Head of caudate nucleus (tissue), 42 donors: ENCODE measurements around the gene IFNA4.
"Not testable (repeated sequence)": the region's sequence is repeated elsewhere in the genome, so short reads cannot be mapped to it uniquely, and the experiment has no call there.

Experiments used
- DNase-seq, 42 donors: peaks; one replicate each; pipeline versions ENCODE4 v3.0.0 to v3.0.0-alpha.2; 2020 to 2021; ENCODE audit warnings: mixed read lengths in 7 of 42
- intact Hi-C: fragments of 100-400 bp; cut with DNase I; formaldehyde crosslinking; loops from one replicate; pipeline ENCODE4 v1.15.0; 2022

Gene IFNA4

DNA sequence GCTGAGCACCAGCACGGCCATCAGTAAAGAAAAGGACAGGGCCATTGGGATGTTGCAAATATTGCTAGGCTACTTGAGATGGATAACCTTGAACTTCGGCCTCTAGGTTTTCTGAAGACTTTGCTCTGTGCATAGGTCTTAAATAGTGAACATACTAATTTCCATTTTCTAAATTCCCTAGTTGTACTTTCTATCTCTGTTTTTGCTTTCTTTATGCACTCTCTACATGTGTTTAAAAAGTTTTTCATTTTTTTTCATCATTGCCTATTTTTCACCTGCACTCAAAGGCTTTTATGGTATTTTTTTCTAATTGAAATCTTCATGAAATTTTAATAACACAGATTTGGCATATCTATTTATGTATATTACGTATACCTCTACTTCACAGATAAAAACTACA lies at the start of gene IFNA4:
IFNA4 (minus strand) TSS at position 101 of the 400 bp plus-strand sequence; CDS start at position 45, 56 bp downstream.
- DNase-seq, intact Hi-C loops: not testable (repeated sequence)

DNA sequence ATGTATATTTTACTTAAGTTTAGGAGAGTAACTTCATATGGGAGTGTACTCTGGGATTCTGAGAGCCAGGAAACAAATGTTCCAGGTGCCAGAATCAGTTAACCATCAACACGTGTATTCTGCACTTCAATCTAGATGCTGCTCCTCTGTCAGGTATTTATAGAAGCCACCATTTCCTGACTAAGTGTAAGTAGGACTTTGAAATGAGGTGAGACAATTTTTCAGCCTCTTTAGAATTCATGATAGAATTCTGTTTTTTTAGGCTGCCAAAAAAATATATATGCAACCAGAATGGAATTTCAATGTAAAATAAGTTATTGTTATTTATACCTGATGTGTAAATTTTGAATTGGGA lies 49.0 kb upstream of the IFNA4 start:
- DNase-seq, intact Hi-C loops: not testable (repeated sequence)

DNA sequence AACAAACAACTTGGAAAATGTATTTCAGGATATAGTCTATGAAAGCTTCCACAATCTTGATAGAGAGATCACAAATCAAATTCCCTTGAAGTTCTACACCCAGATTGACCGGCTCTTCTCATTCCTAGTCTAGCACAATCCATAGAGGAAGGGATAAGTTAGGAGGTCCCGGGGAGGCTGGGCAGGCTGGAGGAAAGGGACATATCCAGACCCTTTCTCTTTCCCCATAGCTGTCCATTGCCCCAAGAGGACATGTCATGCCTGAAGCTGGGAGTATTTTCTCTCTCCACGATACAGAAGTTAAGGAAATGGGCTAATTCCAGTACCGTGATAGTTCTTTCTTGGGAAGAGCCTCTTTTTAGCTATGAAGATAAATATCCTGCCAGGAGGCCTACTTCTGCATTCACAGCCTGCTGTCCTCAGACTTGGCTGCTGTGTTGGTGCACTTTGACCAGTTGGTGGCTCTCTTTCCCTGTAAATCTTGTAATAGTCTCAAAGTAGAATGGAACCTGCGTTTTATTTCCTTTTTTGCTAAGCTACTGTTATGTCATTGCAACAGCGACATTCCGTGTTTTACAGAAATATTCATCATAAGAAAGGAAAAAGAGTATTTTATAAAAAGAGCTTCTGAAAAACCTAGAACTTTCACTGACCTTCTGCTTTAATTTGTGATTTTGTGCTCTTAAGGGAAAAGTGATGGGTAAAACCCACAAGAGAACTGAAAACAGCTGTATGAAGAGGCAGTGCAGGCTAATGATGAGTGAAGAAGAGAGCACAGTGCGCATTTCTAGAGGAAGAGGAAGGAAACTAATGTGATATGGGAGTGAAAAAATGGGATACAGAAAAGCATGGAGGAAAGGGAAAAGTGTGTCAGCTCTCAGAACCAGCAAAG lies 48.3 kb upstream of the IFNA4 start:
- intact Hi-C loops: not testable (repeated sequence)
- DNase-seq: peak in 32 of 42 donors; percentile 7 to 65 (median 35)

DNA sequence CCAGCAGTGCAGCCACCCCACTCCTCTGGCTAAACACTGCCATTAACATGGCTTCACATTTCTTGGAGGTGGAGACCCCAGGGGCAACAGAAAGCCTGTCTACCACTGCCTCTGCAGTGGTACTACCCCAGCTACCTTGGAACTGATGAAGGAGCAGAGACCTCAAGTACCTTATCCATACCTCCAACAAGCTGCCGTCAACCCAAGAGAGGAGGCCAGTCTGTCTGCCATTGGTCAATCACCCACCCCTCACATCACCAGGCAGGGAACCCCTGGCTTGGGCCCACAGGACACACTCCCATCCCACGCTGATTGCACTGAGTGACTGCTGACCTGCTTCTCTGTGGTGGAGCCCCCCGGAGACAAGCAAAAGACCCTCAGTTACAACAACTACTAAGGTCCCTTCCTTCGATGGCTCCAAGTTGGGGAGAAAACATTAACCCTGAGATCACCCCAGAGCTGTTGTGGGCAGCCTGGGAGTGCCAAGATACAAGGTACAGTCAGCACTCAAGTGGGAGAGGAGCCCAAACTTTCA lies 46.8 kb upstream of the IFNA4 start:
- intact Hi-C loops: no loop called here
- DNase-seq: no peak

DNA sequence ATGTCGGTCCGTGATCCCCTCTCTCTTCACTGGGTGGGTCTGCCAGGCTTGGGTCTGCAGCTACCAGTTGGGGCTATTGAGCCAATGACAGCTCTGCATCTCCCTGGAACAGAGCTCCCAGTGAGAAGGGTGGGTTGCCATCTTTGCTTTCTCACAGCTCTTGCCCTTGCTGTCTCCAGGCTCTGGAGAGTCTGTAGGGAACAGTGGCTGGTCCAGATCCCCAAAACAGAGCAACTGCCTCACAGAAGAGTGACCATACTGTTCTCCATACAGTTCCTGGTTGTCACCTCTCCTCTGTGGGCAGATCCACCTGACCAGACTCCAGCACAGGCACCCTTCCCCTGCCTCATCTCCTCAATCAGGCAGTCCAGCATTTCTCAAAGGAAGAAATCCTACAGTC lies 45.9 kb upstream of the IFNA4 start:
- intact Hi-C loops: no loop called here
- no peak for DNase-seq

DNA sequence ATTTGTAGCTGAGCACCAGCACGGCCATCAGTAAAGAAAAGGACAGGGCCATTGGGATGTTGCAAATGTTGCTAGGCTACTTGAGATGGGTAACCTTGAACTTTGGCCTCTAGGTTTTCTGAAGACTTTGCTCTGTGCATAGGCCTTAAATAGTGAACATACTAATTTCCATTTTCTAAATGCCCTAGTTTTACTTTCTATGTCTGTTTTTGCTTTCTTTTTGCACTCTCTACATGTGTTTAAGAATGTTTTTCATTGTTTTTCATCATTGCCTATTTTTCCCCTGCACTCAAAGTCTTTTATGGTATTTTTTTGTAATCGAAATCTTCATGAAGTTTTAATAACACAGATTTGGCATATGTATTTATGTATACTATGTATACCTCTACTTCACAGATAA lies 40.7 kb upstream of the IFNA4 start, which contains the start of gene IFNA17:
IFNA17 (minus strand) TSS at position 101 of the 400 bp plus-strand sequence; CDS start at position 52, 49 bp downstream.
- intact Hi-C loops: no loop called here
- no peak for DNase-seq

DNA sequence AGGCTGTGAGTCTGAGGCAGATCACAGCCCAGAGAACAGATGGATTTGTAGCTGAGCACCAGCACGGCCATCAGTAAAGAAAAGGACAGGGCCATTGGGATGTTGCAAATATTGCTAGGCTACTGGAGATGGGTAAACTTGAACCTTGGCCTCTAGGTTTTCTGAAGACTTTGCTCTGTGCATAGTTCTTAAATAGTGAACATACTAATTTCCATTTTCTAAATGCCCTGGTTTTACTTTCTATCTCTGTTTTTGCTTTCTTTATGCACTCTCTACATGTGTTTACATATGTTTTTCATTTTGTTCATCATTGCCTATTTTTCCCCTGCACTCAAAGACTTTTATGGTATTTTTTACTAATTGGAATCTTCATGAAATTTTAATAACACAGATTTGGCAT lies 29.8 kb upstream of the IFNA4 start, which contains the start of gene IFNA16:
IFNA16 (minus strand) TSS at position 101 of the 400 bp plus-strand sequence; CDS start at position 95, 6 bp downstream.
- intact Hi-C loops, DNase-seq: not testable (repeated sequence)

DNA sequence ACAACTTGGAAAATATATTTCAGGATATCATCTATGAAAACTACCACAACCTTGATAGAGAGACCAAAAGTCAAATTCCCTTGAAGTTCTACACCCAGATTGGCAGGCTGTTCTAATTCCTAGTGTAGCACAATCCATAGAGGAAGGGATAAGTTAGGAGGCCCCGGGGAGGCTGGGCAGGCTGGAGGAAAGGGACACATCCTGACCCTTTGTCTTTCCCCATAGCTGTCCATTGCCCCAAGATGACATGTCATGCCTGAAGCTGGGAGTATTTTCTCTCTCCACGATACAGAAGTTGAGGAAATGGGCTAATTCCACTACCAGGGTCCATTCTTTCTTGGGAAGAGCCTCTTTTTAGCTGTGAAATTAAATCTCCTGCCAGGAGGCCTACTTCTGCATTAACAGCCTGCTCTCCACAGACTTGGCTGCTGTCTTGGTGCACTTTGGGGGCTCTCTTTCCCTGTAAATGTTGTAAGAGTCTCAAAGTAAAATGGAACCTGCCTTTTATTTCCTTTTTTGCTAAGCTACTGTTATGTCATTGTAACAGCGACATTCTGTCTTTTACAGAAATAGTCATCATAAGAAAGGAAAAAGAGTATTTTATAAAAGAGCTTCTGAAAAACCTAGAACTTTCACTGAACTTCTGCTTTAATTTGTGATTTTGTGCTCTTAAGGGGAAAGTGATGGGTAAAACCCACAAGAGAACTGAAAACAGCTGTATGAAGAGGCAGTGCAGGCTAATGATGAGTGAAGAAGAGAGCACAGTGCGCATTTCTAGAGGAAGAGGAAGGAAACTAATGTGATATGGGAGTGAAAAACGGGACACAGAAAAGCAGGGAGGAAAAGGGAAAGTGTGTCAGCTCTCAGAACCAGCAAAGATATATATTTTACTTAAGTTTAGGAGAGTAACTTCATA lies 26.3 kb upstream of the IFNA4 start:
- DNase-seq, intact Hi-C loops: not testable (repeated sequence)

DNA sequence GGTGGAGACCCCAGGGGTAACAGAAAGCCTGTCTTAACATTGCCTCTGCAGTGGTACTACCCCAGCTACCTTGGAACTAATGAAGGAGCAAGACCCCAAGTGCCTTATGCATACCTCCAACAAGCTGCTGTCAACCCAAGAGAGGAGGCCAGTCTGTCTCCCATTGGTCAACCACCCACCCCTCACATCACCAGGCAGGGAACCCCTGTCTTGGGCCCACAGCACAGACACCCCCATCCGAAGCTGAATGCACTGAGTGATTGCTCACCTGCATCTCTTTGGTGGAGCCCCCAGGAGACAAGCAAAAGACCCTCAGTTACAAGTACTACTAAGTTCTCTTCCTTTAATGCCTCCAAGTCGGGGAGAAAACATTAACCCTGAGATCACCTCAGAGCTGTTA lies 24.8 kb upstream of the IFNA4 start:
- intact Hi-C loops: not testable (repeated sequence)

DNA sequence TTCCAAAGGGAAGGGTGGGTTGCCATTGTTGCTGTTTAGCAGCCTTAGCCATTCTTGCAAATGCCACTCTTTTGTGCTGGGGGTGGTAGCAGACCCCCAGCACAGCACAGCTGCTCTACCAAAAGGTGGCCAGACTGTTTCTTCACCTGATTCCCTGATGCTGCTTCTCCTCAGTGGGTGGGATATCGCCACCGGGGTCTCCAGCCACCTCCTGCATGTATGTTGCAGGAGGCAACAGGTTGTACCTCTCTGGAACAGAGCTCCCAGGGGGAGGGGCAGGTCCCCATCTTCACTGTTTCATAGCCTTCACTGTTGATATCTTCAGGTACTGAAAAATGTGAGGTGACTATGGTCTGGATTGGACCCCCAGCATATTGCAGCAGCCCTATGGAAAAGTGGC lies 23.4 kb upstream of the IFNA4 start:
- DNase-seq: not testable (repeated sequence)

More for the DNA sequence above, 24.8 kb upstream of the IFNA4 start:
- not testable (repeated sequence) for DNase-seq

DNA sequence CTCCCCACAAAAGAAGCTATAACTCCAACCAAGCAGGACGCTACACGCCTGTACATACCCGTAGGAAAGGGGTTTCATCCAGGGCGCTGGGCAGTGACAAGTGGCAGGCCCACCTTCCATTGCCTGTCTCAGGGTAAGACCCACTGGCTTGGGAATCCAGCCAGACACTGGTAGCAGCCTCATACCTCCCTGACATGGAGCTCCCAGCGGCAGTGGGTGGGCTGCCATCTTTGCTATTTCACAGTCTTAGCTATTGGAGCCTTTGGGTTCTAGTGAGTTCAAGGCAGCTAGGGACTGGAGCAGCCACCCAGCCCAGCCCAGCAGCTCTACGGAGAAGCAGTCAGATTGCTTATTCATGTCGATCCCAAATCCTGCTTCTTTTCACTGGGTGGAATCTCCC lies 22.9 kb upstream of the IFNA4 start:
- DNase-seq: no peak
- intact Hi-C loops: no loop called here

More for the DNA sequence above, 23.4 kb upstream of the IFNA4 start:
- intact Hi-C loops: not testable (repeated sequence)

DNA sequence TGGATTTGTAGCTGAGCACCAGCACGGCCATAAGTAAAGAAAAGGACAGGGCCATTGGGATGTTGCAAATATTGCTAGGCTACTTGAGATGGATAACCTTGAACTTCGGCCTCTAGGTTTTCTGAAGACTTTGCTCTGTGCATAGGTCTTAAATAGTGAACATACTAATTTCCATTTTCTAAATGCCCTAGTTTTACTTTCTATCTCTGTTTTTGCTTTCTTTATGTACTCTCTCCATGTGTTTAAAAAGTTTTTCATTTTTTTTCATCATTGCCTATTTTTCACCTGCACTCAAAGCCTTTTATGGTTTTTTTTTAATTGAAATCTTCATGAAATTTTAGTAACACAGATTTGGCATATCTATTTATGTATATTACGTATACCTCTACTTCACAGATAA lies 19.7 kb upstream of the IFNA4 start, which contains the start of gene IFNA10:
IFNA10 (minus strand) TSS at position 101 of the 400 bp plus-strand sequence; CDS start at position 55, 46 bp downstream.
- DNase-seq: not testable (repeated sequence)

DNA sequence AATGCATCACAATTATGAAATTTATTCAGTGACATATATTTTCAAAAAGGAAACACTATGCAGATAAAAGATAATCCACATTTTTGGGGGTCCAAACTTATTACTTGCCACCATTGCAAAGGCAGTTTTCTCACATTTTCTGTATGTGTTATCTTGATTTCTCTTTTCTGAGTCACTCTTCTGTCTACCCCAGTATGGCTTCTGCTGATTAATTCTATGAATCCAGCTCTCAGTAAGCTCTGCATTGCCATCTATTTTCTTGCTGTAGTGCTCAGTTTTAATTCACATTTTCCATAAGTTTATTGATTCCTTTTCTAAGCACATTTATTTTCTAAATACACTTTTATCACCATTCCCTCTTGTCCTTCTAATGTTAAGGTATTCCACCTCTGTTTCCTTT lies 17.8 kb upstream of the IFNA4 start:
- intact Hi-C loops: no loop called here
- DNase-seq: no peak

More for the DNA sequence above, 19.7 kb upstream of the IFNA4 start, which contains the start of gene IFNA10:
- intact Hi-C loops: not testable (repeated sequence)

DNA sequence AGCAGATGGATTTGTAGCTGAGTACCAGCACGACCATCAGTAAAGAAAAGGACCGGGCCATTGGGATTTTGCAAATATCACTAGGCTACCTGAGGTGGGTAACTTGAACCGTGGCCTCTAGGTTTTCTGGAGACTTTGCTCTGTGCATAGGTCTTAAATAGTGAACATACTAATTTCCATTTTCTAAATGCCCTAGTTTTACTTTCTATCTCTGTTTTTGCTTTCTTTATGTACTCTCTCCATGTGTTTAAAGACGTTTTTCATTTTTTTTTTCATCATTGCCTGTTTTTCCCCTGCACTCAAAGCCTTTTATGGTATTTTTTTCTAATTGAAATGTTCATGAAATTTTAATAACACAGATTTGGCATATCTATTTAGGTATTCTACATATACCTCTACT lies 14.7 kb upstream of the IFNA4 start, which contains the start of gene IFNA7:
IFNA7 (minus strand) TSS at position 101 of the 400 bp plus-strand sequence; CDS start at position 61, 40 bp downstream.
- intact Hi-C loops, DNase-seq: not testable (repeated sequence)

DNA sequence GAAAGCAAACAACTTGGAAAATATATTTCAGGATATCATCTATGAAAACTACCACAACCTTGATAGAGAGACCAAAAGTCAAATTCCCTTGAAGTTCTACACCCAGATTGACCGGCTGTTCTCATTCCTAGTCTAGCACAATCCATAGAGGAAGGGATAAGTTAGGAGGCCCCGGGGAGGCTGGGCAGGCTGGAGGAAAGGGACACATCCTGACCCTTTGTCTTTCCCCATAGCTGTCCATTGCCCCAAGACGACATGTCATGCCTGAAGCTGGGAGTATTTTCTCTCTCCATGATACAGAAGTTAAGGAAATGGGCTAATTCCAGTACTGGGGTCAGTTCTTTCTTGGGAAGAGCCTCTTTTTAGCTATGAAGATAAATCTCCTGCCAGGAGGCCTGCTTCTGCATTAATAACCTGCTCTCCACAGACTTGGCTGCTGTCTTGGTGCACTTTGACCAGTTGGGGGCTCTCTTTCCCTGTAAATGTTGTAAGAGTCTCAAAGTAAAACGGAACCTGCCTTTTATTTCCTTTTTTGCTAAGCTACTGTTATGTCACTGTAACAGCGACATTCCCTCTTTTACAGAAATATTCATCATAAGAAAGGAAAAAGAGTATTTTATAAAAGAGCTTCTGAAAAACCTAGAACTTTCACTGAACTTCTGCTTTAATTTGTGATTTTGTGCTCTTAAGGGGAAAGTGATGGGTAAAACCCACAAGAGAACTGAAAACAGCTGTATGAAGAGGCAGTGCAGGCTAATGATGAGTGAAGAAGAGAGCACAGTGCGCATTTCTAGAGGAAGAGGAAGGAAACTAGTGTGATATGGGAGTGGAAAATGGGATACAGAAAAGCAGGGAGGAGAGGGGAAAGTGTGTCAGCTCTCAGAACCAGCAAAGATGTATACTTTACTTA lies 7.7 kb upstream of the IFNA4 start:
- DNase-seq: peak in 32 of 42 donors; percentile 9 to 69 (median 37)
- intact Hi-C loops: not testable (repeated sequence)

DNA sequence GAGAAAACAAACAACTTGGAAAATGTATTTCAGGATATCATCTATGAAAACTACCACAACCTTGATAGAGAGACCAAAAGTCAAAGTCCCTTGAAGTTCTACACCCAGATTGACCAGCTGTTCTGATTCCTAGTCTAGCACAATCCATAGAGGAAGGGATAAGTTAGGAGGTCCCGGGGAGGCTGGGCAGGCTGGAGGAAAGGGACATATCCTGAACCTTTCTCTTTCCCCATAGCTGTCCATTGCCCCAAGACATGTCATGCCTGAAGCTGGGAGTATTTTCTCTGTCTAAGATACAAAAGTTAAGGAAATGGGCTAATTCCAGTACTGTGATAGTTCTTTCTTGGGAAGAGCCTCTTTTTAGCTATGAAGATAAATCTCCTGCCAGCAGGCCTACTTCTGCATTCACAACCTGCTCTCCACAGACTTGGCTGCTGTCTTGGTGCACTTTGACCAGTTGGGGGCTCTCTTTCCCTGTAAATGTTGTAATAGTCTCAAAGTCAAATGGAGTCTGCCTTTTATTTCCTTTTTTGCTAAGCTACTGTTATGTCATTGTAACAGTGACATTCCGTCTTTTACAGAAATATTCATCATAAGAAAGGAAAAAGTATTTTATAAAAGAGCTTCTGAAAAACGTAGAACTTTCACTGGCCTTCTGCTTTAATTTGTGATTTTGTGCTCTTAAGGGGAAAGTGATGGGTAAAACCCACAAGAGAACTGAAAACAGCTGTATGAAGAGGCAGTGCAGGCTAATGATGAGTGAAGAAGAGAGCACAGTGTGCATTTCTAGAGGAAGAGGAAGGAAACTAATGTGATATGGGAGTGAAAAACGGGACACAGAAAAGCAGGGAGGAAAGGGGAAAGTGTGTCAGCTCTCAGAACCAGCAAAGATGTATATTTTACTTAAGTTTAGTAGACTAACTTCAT lies 4.3 kb downstream of the IFNA4 start:
- intact Hi-C loops: not testable (repeated sequence)
- DNase-seq: peak in 8 of 42 donors; percentile 2 to 56 (median 14)

DNA sequence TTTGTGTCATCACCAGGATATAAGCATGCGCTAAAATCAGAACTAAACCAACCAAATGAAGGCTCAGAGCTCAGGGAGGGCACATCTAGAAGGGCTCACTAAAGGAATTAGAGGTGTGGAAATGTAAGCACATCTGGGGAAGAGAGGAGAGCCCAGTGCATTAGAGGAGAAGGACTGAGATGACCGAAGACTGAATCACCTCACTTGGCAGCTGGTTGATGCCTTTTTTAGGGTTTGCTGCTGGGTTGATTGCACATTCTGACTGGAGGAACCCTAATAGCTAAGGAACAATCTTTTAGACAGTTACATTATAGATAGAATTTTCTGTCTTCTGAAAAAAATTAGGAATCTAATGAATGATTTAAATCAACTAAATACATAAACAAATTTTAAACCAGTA lies 12.7 kb downstream of the IFNA4 start:
- DNase-seq: no peak
- intact Hi-C loops: no loop called here
